Fibroblast of skin of left quadriceps (primary cell): ENCODE measurements around the gene RNF19B.

Source experiments
- DNase-seq, 2 experiments: peaks; one replicate each; pipeline ENCODE4 v3.0.0-alpha.2; 2013; ENCODE audit warnings: low read depth in 2 of 2

RNF19B gene

DNA sequence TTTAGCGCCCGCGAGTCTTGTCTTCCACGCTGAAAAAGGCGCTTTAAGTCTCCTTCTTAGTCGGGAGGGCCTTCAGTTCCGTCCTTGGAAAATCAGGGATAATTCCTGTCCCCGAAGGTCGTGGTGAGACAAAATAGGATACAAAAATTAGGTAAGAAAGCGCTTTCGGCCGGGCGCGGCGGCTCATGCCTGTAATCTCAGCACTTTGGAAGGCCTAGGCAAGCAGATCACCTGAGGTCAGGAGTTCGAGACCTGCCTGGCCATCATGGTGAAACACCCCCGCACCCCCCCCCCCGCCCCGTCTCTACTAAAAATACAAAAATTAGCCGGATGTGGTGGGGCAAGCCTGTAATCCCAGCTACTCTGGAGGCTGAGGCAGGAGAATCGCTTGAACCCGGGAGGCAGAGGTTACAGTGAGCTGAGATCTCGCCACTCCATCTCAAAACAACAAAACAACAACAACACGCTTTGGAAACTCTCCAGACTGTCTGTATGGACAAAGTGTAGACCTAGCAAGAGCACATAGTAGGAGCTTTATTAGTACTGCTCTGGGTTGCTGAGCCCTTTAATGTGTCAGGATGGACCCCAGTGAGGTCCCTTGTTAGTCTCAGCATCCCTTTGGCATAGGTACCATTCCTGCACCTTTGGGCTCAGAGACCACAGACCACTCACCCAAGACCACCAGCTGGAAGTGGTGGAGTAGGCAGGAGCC lies 62.6 kb downstream of the RNF19B start:
- no peak for DNase-seq

DNA sequence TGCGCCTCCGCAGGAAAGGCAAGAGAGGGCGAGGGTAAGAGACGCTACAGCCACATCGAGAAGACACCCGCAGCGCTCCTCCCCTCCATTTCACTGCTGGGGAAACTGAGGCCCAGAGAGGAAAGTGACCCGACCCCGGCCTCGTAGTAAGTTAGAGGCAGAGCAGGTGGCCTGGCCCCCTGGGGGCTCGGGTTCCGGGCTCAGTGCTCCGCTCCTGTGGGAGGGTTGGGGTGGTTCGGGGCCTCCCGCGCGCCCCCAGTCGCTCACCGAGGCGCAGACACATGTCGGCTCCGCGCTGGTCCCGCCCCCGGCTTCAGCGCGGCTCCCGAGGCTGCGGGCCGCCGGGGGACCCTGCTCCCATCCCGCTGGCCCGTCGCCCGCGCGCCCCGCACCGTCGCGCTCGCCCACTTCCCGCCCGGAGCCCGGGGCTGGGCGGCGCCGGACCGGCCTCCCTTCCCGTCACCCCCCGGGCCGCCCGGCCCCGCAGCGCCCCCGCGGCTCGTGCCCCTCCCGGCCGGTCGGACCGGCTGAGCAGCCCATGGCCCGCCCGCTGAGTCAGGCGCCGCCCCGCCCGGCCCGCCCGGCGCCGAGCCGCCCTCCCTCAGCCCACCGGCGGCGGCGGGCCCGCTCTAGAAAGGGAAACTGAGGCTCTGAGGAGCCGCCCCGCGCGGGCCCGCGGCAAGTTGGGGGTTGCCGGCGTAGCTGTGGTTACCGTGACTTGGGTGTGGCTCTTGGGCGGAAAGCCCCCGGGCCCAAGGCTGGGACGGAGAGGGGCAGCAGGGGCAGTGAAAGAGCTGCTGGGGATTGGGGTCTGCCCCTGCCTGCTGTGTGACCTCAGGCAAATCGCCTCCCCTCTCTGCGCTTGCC lies 63.4 kb downstream of the RNF19B start, which contains the start of gene TMEM54:
TSS of gene TMEM54 (minus strand) at position 434 of the 867 bp plus-strand sequence. CDS start at position 283, 151 bp downstream.
- no peak for DNase-seq

DNA sequence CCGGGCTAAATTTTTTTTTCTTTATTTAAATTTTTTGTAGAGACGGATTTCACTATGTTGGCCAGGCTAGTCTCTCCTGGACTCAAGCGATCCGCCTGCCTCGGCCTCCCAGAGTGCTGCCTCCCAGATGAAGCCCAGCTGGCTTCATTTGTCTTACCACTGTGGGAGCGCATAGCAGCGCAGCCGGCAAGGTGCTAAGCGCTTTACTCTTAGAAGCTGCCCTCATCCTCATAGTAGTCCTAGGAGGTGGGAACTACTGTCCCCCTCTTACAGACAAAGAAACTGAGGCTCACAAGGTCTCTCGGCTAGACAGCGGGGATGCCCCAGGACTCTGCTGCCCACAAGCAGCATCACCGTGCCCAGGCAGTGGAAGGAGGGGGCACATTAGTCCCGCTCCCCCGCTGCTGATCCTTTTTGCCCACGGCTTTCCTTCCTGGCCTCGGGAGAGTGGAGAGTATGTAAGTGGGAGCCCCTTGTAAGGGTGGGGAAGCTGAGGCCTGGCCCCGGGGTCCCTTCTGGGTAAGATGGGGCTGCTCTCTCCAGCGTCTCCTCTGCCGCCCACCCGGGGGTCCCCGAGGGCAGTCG lies 64.1 kb downstream of the RNF19B start:
- DNase-seq, result no peak

DNA sequence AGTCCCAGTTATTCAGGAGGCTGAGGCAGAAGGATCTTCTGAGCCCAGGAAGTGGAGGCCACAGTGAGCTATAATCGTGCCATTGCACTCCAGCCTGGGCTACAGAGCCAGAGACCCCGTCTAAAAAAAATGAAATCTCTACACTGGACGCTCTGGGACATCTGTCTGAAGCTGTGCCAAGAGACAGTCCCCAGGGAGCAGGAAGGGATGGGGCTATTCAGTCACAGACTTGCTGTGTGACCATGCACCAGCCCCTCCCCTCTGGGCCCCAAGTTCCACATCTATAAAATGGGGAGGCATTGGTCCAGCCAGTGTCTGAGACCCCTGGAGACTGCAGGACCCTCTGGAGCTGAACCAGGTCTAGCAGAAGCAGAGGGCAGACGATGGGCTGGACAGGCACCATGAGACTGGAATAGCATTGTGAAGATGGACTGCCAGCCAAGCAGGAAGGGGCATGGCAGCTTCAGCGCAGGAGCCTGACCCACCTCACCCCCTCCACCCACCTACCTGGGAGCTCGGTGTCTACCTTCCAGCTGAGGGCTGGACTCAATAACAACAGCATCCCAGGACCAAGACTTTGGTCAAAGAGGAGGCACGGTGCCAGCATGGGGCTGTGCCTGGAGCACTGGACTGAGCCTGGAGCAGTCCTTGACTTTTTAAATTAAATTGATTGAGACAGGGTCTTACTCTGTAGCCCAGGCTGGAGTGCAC lies 64.9 kb downstream of the RNF19B start:
- no peak for DNase-seq

DNA sequence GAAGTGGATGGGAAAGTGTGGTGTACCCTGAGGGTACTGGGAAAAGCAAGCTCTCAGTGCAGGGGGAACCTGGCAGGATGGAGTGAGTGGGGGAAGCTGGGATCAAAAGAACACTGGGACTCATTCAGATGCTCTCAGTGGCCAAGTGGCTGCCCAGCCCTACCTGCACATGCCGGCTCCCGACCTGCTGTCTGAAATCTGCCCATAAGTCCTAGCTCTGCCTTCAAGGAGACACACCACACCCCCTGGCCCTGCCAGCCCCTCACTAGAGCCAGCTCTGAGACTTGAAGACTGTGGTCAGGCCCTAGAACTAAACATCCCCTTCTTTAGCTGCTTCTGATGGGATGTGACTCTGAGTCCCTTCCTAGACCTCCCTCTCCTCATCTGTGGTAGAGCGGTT lies 65.7 kb downstream of the RNF19B start:
- DNase-seq, result no peak

DNA sequence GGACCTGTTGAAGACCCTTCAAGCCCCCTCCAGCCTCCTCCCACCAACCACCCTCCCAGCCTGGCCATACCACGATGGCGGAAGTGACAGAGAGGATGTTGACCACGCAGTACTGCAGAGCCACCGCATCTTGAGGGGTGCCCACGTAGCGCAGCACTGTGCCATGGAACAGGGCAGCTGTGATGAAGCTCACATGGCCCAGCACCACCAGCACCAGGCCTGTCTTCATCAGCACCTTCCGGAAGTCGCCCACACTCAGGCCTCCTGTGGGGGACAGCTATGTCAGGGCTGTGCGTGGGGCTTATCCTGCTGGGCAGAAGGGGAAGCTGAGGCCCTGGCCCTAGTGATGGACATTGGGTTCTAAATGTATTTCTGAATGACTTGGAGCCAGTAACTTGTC lies 66.6 kb downstream of the RNF19B start:
- DNase-seq, result no peak

DNA sequence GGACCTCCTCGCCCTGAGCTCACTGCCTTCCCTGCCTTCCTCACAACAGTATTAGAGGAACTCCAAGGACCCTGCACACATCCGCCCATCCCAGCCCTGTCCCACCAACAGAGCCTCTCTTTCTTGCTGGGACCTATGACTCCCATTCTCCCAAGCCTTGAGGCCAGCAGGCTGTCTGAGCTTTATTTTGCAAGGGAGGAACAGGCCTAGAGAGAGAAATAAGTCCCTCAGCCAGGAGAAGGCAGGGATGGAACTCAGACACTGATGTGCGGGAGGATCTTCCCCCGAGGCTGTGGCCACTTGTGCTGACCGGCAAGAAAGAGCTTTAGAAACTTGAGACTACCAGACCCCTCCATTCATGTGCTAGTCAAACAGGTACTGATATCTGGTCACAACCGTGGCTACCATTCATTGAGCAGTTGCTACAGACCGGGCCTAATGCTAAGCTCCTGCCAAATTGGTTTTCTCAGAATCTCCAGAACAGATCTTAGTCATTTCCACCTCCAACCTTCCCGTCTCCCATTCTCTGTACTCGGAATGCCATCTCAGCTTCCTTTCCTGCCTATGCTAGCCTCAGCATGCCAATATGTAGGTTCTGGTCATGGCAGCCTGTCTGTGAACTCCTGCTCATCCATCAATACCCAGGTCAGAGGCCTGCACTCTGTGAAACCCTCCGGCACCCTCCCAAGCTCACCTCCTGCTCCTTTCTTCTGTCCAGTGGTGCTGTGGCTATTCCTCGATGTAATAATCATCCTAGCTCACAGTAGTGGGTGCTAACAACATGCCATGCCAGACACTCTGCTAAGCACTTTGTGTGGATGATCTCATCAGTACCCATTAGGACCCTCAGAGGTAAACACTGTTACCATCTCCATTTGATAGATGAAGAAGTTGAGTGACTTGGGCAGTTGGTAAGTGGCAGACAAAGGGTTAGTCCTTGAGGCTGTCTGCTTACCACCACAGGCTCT lies 67.2 kb downstream of the RNF19B start:
- no peak for DNase-seq

DNA sequence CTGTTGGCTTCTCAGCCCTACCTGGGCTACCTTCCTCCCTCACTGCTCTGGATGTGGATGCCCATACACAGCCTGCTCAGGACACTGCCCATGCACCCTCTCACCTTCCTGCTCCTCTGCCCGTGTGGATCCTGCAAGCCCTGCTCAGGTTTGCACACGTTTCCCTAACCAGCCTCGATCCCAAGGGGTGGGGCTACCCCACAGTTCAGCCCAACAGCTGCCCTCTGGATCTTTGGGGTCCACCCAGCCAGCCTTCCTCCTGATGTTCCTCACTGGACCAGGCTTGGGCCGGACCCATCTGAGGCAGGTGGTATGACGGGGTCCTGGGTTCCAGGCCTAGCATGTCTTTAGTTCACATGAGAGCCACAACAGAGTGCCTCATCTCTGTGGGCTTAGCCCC lies 68.2 kb downstream of the RNF19B start:
- DNase-seq, result no peak

DNA sequence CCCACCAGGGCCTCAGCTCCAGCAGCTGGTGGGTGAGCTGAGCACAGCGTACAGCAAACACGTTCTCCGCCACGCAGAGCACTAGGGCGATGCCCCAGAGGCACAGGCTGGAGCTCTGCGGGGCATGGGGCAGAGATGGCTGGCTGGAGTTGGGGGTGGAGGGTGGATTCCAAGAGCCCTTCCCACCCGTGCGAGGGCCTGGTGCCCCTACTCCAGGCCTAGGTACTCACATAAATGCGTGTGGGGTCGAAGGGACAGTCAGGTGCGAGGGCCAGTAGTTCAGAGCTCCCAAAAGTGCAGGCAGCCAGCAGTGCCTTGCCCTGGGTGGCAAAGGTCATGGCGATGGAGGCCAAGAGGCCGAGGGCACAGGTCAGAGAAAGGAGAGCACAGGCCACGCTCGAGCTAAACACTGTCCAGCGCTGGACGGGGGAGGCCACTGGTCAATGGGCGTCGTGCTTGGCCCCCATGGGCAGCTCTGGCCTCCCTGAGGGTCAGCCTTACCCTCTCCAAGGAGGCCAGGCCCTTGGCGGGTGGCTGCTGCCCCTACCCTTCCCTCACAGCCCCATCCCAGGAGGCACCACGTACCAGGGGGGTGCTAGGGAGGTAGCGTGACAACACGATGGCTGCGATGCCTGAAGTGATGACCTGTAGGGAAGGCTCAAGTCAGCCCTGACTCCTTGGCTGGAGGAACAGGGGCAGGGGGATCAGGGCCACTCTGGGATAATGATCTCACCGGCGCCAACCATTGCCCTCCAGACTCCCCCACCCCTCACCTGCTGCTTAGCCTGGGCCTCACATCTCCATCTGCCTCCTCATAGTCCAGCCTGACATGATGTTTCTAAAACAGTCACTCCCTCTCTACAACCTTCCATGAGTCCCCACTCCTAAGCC lies 69.0 kb downstream of the RNF19B start:
- no peak for DNase-seq

DNA sequence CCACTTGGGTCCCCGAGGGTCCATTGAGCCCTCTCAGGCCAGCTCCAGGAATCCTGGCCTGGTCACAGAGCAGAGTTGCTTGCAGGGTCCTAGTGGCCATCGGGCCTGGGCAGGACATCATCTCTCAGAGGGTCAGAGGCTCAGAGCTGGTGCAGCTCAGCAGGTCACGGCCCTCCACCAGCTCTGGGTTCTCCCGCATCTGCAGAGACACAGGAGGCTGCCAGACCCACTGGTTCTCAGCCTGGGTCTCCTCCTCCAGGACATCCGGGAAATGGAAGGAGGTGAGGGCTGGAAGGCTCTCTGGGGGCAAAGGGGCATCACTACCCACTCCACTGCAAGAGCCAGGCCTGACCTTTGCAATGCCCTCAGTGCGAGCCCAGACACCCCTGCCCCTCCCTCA lies 69.9 kb downstream of the RNF19B start:
- DNase-seq, result no peak

DNA sequence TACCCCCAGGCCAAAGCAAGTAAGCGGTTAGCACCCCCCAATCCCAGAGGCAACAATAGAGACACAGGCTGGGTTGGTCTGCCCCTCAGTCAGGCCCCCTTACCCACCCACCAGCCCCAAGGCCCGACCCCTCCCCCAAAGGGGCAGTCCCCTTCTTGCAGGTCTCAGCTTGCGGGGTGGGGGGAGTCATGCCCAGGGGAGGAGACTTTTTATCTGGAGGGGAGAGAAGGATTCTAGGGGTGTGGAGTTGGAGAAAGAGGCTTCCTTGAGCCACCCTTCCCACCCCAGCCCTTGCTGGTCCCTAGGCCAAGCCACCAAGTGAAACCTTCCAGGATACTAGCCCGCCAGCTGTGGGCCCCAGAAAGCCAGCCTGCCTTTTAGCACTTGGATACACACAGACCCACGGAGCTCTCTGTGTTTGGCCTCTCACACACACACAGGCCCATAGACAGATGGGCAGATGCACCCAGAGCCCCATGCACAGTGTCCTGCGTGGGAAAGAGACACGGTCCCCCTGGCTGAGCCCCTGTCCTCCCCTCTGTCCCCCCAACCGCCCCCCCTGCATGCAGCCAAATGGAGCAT lies 70.5 kb downstream of the RNF19B start:
- no peak for DNase-seq

DNA sequence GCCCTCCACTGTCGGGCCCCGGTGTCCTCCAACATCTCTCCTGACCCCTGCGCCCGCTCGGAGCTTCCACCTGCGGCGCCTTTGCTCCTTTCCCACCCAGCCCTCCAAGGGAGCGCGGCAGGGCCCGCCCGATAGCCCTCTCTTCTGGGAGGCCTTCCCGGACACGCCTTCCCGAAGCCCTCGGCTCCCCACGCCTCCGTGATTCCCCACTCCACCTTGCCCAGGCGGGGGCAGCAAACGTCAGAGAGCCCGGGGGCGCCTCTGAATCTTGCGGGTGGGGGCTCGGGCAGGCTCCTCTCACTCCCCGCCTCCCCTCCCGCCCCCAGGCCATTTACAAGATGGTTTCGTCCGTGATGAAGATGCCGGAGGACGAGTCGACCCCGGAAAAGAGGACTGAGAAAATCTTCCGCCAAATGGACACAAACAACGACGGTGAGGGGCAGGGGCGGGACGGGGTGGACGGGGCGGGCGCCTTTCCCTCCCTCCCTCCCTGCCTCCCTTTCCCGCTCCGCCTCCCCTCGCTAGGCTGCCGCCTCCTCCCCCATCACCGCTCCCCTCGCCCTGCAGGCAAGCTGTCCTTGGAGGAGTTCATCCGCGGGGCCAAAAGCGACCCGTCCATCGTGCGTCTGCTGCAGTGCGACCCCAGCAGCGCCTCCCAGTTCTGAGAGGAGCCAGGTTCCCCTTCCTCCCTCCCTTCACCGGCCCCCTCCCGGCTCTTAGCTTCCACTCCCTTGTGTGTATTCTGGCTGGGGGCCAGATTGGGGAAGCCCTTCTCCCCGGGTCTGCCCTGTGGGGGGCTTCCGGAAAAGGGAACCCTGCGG lies 71.2 kb downstream of the RNF19B start:
- DNase-seq, result no peak

DNA sequence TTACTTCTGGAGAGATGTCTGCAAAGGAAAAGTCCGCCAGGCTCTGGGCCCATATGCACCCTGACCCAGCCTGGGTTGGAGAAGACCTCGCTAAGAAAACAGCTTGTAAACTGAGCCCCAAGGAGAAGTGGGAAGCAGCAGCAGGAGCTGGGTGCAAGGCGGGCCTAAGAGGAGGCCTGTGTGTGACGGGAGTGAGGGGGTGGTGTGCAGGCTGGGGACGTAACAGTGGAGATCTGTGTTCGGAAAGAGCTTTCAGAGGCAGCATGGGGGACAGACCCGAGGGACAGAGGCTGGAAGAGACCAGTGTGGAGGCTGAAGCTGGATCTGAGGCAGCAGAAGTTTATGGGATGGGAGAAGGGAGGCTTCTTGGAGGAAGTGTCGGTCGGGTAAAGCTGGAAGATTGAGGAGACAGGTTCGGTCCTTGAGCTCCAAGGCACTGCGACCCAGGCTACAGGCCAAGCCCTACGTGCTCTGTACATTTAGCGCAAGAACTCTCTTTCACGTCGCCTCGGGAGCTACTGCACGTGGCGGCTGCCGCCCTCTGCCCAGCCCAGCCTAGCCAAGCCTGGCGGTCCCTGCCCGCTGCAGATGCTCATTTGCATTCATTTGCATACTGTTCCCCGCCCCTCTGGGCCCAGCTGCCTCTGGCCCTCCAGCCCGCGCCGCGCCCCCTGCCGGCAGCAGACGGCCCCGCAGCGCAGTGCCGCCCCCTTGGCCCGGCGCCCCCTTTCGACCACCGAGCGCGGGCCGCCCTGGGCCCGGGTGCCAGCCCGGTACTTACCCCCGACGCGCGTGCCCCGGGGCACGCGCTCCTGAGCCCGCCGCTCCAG lies 72.0 kb downstream of the RNF19B start:
- DNase-seq, result no peak

DNA sequence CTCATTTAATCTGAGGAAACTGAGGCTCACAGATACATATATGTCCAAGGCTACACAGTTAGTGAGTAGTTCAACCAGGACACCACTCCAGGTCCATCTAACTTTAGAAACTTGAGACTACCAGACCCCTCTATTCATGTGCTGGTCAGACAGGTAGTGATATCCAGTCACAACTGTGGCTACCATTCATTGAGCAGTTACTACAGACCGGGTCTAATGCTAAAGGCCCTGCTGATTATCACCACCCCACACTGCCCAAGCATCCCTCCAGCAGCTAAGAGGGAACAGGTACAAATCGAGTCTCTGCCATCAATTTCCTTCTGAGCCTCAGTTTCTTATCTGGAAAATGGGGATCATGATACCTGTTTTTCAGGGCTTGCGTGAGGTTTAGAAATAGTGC lies 73.0 kb downstream of the RNF19B start:
- DNase-seq, result no peak

DNA sequence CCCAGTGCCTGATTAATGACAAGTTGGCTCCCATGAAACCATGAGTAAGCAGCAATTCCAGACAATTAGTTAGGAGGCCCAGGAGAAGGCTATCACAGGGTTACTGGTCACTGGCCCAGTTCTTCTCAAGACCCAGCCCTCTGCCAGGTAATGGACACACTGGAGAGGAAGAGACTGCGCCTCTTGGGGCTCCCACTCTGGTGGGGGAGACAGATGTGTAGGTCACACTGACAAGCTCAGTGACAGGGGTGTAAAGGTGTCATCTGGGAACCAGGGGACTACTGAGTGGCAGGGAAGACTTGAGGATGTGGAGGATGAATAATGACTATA lies 73.4 kb downstream of the RNF19B start:
- DNase-seq, result no peak

DNA sequence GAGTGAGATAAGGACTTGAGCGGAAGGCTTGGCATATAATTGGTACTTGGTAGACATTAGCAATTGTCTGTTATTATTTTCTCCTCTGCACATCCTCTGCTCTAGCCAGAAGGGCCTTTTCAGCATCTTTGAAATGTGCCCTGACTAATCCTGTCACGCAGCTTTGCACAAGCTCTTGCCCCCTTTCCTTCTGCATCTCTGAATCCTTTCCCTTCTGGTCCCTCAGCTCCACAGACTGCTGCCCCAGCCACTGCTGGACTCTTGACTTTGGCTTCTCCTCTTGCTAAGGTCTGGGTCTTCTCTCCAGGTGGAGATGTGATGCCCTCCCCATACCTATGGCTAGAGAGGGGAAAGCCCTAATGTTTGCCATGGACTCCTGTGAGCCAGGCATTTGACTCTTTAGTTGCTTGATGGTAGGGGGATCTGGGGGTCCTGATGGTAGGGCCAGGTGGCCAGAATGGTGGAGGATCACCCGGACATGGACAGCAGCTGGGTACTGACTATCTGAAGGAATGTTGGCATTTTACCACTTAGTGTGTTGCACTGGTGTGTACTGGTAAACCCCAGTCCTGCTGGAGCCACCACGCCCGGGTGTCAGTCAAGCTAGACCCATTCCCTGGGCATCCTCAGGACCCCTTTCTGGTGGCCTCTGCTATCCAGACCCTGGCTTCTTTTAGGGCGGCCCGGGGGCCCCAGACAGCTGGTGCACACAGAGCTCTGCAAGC lies 73.9 kb downstream of the RNF19B start:
- DNase-seq, result no peak

DNA sequence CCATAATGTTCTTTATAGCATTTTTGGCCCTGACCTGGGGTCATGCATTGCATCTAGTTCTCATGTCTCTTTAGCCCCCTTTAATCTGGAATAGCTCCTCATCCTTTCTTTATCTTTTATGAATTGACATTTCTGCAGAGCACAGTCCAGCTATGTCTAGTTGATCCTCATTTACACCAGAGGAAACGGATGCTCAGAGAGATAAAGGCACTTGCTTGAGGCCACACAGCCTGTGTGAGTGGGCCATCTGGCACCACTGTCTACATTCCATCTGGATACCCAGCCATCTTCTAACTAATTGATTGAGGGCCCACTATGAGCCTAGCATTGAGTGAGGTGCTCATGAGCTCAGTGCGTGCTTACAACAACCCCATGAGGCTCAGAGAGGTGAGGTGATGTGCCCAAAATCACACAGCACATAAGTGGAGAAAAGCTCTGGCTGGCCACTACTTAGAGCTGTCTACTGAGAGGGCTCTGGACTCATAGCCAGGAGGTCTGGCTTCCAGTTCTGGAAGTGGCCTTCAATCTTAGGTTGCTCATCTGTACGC lies 74.8 kb downstream of the RNF19B start:
- no peak for DNase-seq
